Inflammatory macrophage treated with lipopolysaccharide for 4 hours (primary cell): ENCODE measurements around the gene DAZ3.
"Not testable (repeated sequence)": the region's sequence is repeated elsewhere in the genome, so short reads cannot be mapped to it uniquely, and the experiment has no call there.

Experiments used
- DNase-seq: peaks from one replicate; pipeline ENCODE4 v3.0.0-alpha.2; 2020

Gene DAZ3, protein sequence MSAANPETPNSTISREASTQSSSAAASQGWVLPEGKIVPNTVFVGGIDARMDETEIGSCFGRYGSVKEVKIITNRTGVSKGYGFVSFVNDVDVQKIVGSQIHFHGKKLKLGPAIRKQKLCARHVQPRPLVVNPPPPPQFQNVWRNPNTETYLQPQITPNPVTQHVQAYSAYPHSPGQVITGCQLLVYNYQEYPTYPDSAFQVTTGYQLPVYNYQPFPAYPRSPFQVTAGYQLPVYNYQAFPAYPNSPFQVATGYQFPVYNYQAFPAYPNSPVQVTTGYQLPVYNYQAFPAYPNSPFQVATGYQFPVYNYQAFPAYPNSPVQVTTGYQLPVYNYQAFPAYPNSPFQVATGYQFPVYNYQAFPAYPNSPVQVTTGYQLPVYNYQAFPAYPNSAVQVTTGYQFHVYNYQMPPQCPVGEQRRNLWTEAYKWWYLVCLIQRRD

DNA sequence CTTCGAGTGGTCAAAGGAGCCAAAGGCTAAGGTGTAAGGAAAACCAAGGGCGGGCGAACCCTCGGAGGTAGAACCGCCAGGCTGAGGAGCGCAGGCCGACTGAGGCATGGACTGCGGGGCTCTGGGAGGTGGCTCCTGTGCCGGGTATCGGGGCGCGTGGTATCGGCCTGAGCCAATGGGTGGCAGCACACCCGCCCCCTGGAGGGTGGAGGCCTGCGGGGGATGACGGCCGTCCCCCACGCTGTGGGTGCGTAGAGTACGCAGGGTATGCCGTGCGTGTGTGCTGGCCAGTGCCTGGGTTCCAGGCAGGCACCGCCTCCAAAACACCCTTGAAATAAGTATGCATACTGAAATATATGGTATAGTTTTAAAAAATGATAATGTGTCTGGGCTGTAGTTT, at the start of gene DAZ3:
Gene DAZ3, minus strand, starts transcription at position 101 of the 400 bp plus-strand sequence. CDS start 208 bp downstream, outside the sequence.
- DNase-seq, result not testable (repeated sequence)

DNA sequence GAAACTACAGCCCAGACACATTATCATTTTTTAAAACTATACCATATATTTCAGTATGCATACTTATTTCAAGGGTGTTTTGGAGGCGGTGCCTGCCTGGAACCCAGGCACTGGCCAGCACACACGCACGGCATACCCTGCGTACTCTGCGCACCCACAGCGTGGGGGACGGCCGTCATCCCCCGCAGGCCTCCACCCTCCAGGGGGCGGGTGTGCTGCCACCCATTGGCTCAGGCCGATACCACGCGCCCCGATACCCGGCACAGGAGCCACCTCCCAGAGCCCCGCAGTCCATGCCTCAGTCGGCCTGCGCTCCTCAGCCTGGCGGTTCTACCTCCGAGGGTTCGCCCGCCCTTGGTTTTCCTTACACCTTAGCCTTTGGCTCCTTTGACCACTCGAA, 20.4 kb upstream of the DAZ3 start, which contains the start of gene DAZ4:
Gene DAZ4, plus strand, starts transcription at position 301 of the 400 bp plus-strand sequence. CDS start 208 bp downstream, outside the sequence.
- DNase-seq, result not testable (repeated sequence)

DNA sequence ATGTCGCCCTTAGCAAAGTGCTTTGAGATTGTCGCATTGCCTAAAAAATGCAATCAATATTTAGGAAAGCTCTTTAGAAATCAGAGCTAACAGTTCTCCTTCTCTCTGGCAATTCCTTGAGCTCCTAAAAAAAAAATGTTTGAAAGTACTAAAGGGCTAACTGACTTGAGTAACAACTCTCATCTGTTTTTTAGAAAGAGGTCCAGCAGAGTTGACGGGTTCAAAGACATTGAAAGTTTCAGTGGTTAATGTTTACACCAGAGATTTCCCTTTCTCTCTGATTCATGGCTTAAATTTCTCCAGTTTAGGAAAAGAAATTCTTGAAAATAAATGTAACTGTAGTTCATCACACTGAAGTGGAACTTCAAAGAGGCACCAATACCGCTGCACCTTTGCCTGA, 11.9 kb upstream of the DAZ3 start:
- DNase-seq, result not testable (repeated sequence)

DNA sequence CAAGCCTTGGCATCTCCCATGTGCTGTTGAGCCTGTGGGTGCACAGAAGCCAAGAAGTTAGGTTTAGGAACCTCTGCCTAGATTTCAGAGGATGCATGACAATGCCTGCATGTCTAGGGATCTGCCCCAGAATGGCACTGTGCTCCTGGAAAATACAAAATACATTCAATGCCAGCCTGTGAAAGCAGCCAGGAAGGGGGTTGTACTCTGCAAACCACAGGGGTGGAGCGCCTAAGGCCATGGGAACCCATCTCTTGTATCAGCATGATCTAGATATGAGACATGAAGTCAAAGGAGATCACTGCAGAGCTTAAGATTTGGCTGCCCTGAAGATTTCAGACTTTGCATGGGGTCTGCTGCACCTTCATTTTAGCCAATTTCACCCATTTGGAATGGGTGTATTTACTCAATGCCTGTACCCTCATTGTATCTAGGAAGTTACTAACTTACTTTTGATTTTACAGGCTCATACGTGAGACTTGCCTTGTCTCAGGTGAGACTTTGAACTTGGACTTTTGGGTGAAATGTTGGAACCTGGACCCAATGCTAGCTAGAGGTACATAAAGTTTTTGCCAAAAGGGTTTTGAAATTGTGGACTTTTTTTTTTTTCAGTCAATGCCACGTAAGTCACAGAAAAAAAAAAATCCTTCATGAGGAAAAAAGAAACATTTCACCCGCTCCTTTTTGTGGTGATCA, 11.1 kb upstream of the DAZ3 start:
- DNase-seq, result not testable (repeated sequence)

DNA sequence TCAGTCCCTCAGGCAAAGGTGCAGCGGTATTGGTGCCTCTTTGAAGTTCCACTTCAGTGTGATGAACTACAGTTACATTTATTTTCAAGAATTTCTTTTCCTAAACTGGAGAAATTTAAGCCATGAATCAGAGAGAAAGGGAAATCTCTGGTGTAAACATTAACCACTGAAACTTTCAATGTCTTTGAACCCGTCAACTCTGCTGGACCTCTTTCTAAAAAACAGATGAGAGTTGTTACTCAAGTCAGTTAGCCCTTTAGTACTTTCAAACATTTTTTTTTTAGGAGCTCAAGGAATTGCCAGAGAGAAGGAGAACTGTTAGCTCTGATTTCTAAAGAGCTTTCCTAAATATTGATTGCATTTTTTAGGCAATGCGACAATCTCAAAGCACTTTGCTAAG, 8.6 kb upstream of the DAZ3 start:
- DNase-seq, result not testable (repeated sequence)
